Caco-2 (cell line): ENCODE measurements around the gene DAPK1. TPM values are rescaled to one million over a fixed set of nuclear protein-coding genes. Genes with fewer than 3 reads are reported as not detected.

ENCODE experiments used
- BruUV-seq: library from RNA; stranded (reverse); fragments of 400-500 nt; replicated peaks from 2 replicates; lab custom pipeline; 2021; lab: Mats Ljungman, UMichigan
- CTCF ChIA-PET: fragments of 300-600 bp; sonication (Branson Sonifier 250); formaldehyde crosslinking; loops from one replicate; lab custom pipeline; 2022; ENCODE audit warnings: antibody characterized with exemption; lab: Charles Lee
- POLR2A ChIA-PET: fragments of 300-600 bp; sonication (Branson Sonifier 250); formaldehyde crosslinking; loops from one replicate; lab custom pipeline; 2022; ENCODE audit warnings: antibody characterized with exemption; lab: Charles Lee
- DNase-seq, 2 experiments: peaks; one replicate each; pipeline versions ENCODE4 v3.0.0 to v3.0.0-alpha.2; 2020 to 2022
- H3K27me3 ChIP-seq: replicated peaks from 2 replicates; pipeline ENCODE4 v1.6.0; 2011; ENCODE audit warnings: low read length; ENCODE audit not compliant: control insufficient read depth, insufficient read depth
- H3K36me3 ChIP-seq: 2 replicates; pipeline ENCODE4 v1.5.1; 2011; ENCODE audit warnings: low read length; ENCODE audit not compliant: control insufficient read depth, insufficient read depth
- H3K4me1 ChIP-seq: fragments of 250-450 bp; sonication (Bioruptor Pico); 2 replicates; pipeline ENCODE4 v1.5.1; 2020; ENCODE audit warnings: mild to moderate bottlenecking
- H3K4me3 ChIP-seq: 2 replicates; pipeline ENCODE4 v1.5.1; 2011; ENCODE audit warnings: low read depth, mild to moderate bottlenecking, control low read depth, low read length
- H3K9me3 ChIP-seq: fragments of 250-450 bp; sonication (Bioruptor Pico); 2 replicates; pipeline ENCODE4 v1.5.1; 2020; ENCODE audit warnings: mild to moderate bottlenecking, moderate library complexity
- H3K27ac Mint-ChIP-seq: one replicate; pipeline ENCODE4 v1.8.0; 2022; ENCODE audit warnings: mixed read lengths; ENCODE audit not compliant: unreplicated experiment
- H3K27me3 Mint-ChIP-seq: one replicate; pipeline ENCODE4 v1.8.0; 2022; ENCODE audit warnings: mixed read lengths; ENCODE audit not compliant: insufficient read depth, unreplicated experiment
- H3K36me3 Mint-ChIP-seq: one replicate; pipeline ENCODE4 v1.8.0; 2022; ENCODE audit warnings: mild to moderate bottlenecking, mixed read lengths; ENCODE audit not compliant: insufficient read depth, unreplicated experiment
- H3K4me1 Mint-ChIP-seq: one replicate; pipeline ENCODE4 v1.8.0; 2022; ENCODE audit warnings: low read depth, mixed read lengths; ENCODE audit not compliant: unreplicated experiment
- H3K4me3 Mint-ChIP-seq: one replicate; pipeline ENCODE4 v1.8.0; 2022; ENCODE audit warnings: mild to moderate bottlenecking, moderate library complexity, mixed read lengths; ENCODE audit not compliant: unreplicated experiment
- H3K9me3 Mint-ChIP-seq: one replicate; pipeline ENCODE4 v1.8.0; 2022; ENCODE audit warnings: mixed read lengths; ENCODE audit not compliant: unreplicated experiment
- CTCF ChIP-seq, 2 experiments: fragments of 200-600 bp in 1 of 2; IDR thresholded peaks; 1 replicate in 1 of 2; 2 replicates in 1 of 2; pipeline versions ENCODE4 v1.5.1 to v1.8.0; 2011 to 2022; ENCODE audit warnings: antibody characterized with exemption in 1 of 2, control low read depth in 1 of 2, inconsistent platforms in 1 of 2, low read depth in 1 of 2, low read length in 1 of 2, mild to moderate bottlenecking in 1 of 2, moderate library complexity in 1 of 2; ENCODE audit not compliant: insufficient read depth in 1 of 2, severe bottlenecking in 1 of 2, unreplicated experiment in 1 of 2
- intact Hi-C: fragments of 100-400 bp; cut with micrococcal nuclease; formaldehyde crosslinking; loops from one replicate; pipeline ENCODE4 v1.10.0; 2022; ENCODE audit not compliant: unreplicated experiment
- total RNA-seq: library from RNA; stranded (reverse); gene quantifications from 2 replicates; pipeline ENCODE4 v1.2.3, GENCODE V29; 2022

Gene DAPK1
- total RNA-seq, 1 experiment from 2014 or later: 79.2 TPM

- Histone ChIP-seq H3K27me3 (no peaks in the 10 kb centered on the region), H3K4me1 (no peaks in the 10 kb centered on the region), H3K4me3 (no peak overlapping the region), H3K36me3 (no peaks in the 10 kb centered on the region; the same call in none of the 2 replicates), H3K9me3 (no peaks in the 10 kb centered on the region)
- Mint-ChIP-seq H3K27ac (no peak overlapping the region), H3K4me3 (no peak overlapping the region), H3K27me3 (no peaks in the 10 kb centered on the region), H3K36me3 (peaks cover 65% of the 10 kb centered on the region), H3K4me1 (peaks cover 1% of the 10 kb centered on the region), H3K9me3 (no peaks in the 10 kb centered on the region)
- no TSS peak for BruUV-seq
- CTCF ChIA-PET: no interaction called here
- POLR2A ChIA-PET: no interaction called here
- intact Hi-C loops: loop anchor here (10.0 kb wide), 1 partner anchor 93 kb away; no protein-coding TSS in a partner anchor
- TF ChIP-seq CTCF (IDR thresholded peaks at IDR 0.05; ENCODE audit: insufficient read depth in 1 of 2, low read depth in 1 of 2, low read length in 1 of 2, severe bottlenecking in 1 of 2, unreplicated experiment in 1 of 2): no peak
- no peak for DNase-seq
Observed at GRCh38 chr9:87668222-87668621, 170.6 kb downstream of the DAPK1 start.

GRCh38 chr9:87668722-87669121 lies 171.1 kb downstream of the DAPK1 start:
- Histone ChIP-seq H3K36me3 (no peaks in the 10 kb centered on the region; the same call in none of the 2 replicates), H3K9me3 (no peaks in the 10 kb centered on the region), H3K4me3 (no peak overlapping the region), H3K27me3 (no peaks in the 10 kb centered on the region), H3K4me1 (no peaks in the 10 kb centered on the region)
- intact Hi-C loops: loop anchor here (10.0 kb wide), 1 partner anchor 94 kb away; no protein-coding TSS in a partner anchor
- Mint-ChIP-seq H3K4me1 (no peaks in the 10 kb centered on the region), H3K9me3 (no peaks in the 10 kb centered on the region), H3K27me3 (no peaks in the 10 kb centered on the region), H3K36me3 (peaks cover 63% of the 10 kb centered on the region), H3K4me3 (no peak overlapping the region), H3K27ac (no peak overlapping the region)
- POLR2A ChIA-PET: no interaction called here
- CTCF ChIA-PET: no interaction called here
- DNase-seq: no peak
- no peak for TF ChIP-seq CTCF (IDR thresholded peaks at IDR 0.05; ENCODE audit: insufficient read depth in 1 of 2, low read depth in 1 of 2, low read length in 1 of 2, severe bottlenecking in 1 of 2, unreplicated experiment in 1 of 2)
- no TSS peak for BruUV-seq

- intact Hi-C loops: no loop called here
- DNase-seq: no peak
- no peaks in the 10 kb centered on the region; the same call in none of the 2 replicates for H3K36me3 ChIP-seq
Observed at GRCh38 chr9:87670572-87671264, 173.1 kb downstream of the DAPK1 start.

More at GRCh38 chr9:87670572-87671264, 173.1 kb downstream of the DAPK1 start:
- Mint-ChIP-seq H3K4me1 (no peaks in the 10 kb centered on the region), H3K36me3 (peaks cover 51% of the 10 kb centered on the region), H3K4me3 (no peak overlapping the region), H3K9me3 (no peaks in the 10 kb centered on the region), H3K27me3 (no peaks in the 10 kb centered on the region), H3K27ac (no peak overlapping the region)
- ChIA-PET POLR2A (no interaction called here), CTCF (interaction anchor here (0.6 kb wide), 2 partner anchors 44 to 100 kb away, joined by 3 read pairs; no protein-coding TSS in a partner anchor)
- no TSS peak for BruUV-seq
- Histone ChIP-seq H3K4me1 (no peaks in the 10 kb centered on the region), H3K9me3 (no peaks in the 10 kb centered on the region), H3K27me3 (no peaks in the 10 kb centered on the region), H3K4me3 (no peak overlapping the region)
- TF ChIP-seq CTCF (IDR thresholded peaks at IDR 0.05; ENCODE audit: insufficient read depth in 1 of 2, low read depth in 1 of 2, low read length in 1 of 2, severe bottlenecking in 1 of 2, unreplicated experiment in 1 of 2): no peak
